ENCODE data around the gene RBBP8. TPM values are rescaled to one million over a fixed set of nuclear protein-coding genes. Genes with fewer than 3 reads are reported as not detected.
A peak's percentile ranks its signal among the peaks of the same experiment; 100 is the strongest.

Gene RBBP8
- total RNA-seq, 1 experiment from 2014 or later = 33.3 TPM

- ChIA-PET CTCF (interaction anchor here (1.2 to 1.4 kb wide), 3 partner anchors 11 to 77 kb away, joined by 5 read pairs; no protein-coding TSS in a partner anchor), POLR2A (interaction anchor here (1.3 to 1.5 kb wide), 3 partner anchors 17 to 24 kb away, joined by 4 to 7 read pairs (median 4); no protein-coding TSS in a partner anchor)
Measured at GRCh38 chr18:22933966-22934423, 867 bp downstream of the RBBP8 start.

GRCh38 chr18:22934789-22935188, 1.7 kb downstream of the RBBP8 start:
- Mint-ChIP-seq H3K27ac (no peak overlapping the region), H3K4me3 (peak overlapping the region; percentile 59), H3K9me3 (no peaks in the 10 kb centered on the region), H3K36me3 (peaks cover 26% of the 10 kb centered on the region), H3K4me1 (peaks cover 26% of the 10 kb centered on the region), H3K27me3 (ENCODE audit: low read depth) (peaks cover 6% of the 10 kb centered on the region; the same call in 1 of the 2 replicates)
- ChIA-PET CTCF (interaction anchor here (1.2 kb wide), 1 partner anchor 121 kb away, joined by 5 read pairs; no protein-coding TSS in a partner anchor), POLR2A (no interaction called here)
- no peak for ATAC-seq
- no peak for DNase-seq (ENCODE audit: low spot score)
- TF ChIP-seq, protein P1, sequence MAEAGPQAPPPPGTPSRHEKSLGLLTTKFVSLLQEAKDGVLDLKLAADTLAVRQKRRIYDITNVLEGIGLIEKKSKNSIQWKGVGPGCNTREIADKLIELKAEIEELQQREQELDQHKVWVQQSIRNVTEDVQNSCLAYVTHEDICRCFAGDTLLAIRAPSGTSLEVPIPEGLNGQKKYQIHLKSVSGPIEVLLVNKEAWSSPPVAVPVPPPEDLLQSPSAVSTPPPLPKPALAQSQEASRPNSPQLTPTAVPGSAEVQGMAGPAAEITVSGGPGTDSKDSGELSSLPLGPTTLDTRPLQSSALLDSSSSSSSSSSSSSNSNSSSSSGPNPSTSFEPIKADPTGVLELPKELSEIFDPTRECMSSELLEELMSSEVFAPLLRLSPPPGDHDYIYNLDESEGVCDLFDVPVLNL (CRISPR knock-in tag; IDR thresholded peaks at IDR 0.05; ENCODE audit: borderline replicate concordance, low read depth) = no peak
- TF ChIP-seq FOXP1 (CRISPR knock-in tag; IDR thresholded peaks at IDR 0.05; ENCODE audit: borderline replicate concordance) = no peak
- peak; percentile 91 for TF ChIP-seq HMGA2 (CRISPR knock-in tag; IDR thresholded peaks at IDR 0.05)

More at GRCh38 chr18:22933966-22934423, 867 bp downstream of the RBBP8 start:
- peaks cover 28% of the 10 kb centered on the region for H3K4me1 Mint-ChIP-seq
- 0 out of 2 replicates have a peak, but pooled peaks have one; percentile 2 for TF ChIP-seq MYBL2 (CRISPR knock-in tag; IDR thresholded peaks at IDR 0.05)
- TF ChIP-seq GABPB1 (CRISPR knock-in tag; IDR thresholded peaks at IDR 0.05) = no peak
- TF ChIP-seq ETV6 (CRISPR knock-in tag; IDR thresholded peaks at IDR 0.05) = peak; percentile 10; the same call in 1 of the 2 replicates
- TF ChIP-seq ATF1 (CRISPR knock-in tag; IDR thresholded peaks at IDR 0.05) = no peak
- TF ChIP-seq, protein P2, sequence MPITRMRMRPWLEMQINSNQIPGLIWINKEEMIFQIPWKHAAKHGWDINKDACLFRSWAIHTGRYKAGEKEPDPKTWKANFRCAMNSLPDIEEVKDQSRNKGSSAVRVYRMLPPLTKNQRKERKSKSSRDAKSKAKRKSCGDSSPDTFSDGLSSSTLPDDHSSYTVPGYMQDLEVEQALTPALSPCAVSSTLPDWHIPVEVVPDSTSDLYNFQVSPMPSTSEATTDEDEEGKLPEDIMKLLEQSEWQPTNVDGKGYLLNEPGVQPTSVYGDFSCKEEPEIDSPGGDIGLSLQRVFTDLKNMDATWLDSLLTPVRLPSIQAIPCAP (CRISPR knock-in tag; IDR thresholded peaks at IDR 0.05) = no peak
- TF ChIP-seq IRF2 (CRISPR knock-in tag; IDR thresholded peaks at IDR 0.05; ENCODE audit: borderline replicate concordance, low read depth) = no peak
- ATAC-seq = no peak
- no peak for DNase-seq (ENCODE audit: low spot score)
- H3K4me3 Mint-ChIP-seq = peak overlapping the region; percentile 79
- no peaks in the 10 kb centered on the region for H3K9me3 Mint-ChIP-seq
- H3K27me3 Mint-ChIP-seq (ENCODE audit: low read depth) = peaks cover 6% of the 10 kb centered on the region; the same call in 1 of the 2 replicates
- peaks cover 18% of the 10 kb centered on the region for H3K36me3 Mint-ChIP-seq
- H3K27ac Mint-ChIP-seq = peak overlapping the region; percentile 58

DNA sequence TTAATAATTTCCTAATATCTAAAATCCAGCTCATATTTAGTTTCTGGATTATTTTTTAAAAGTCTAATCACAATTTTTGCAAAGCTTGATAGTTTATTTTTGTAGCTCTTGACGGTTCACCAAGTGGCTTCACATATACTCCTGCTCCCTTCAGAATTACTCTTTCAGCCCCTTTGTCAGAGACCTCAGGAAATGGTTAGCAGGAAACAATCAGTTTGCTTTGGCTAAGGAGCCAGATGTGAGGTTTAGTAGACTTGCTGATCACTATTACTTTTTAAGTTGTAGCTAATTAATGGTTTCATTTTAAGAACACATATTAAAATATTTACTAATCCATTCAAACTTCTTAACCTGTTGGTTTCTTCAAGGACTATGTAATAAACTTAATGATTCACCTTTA, 2.3 kb downstream of the RBBP8 start:
- Mint-ChIP-seq H3K27me3 (ENCODE audit: low read depth) (peaks cover 6% of the 10 kb centered on the region; the same call in 1 of the 2 replicates), H3K27ac (no peak overlapping the region), H3K36me3 (peaks cover 29% of the 10 kb centered on the region), H3K4me1 (peaks cover 23% of the 10 kb centered on the region), H3K9me3 (no peaks in the 10 kb centered on the region), H3K4me3 (peak overlapping the region; percentile 47; the same call in 1 of the 2 replicates)
- TF ChIP-seq CREM (CRISPR knock-in tag; IDR thresholded peaks at IDR 0.05) (no peak), ATF1 (CRISPR knock-in tag; IDR thresholded peaks at IDR 0.05) (no peak), TEAD1 (CRISPR knock-in tag; IDR thresholded peaks at IDR 0.05) (no peak), JAZF1 (CRISPR knock-in tag; IDR thresholded peaks at IDR 0.05) (no peak), TP53 (CRISPR knock-in tag; IDR thresholded peaks at IDR 0.05) (no peak), TCF7 (CRISPR knock-in tag; IDR thresholded peaks at IDR 0.05; ENCODE audit: low read depth) (no peak), ZNF317 (CRISPR knock-in tag; IDR thresholded peaks at IDR 0.05; ENCODE audit: borderline replicate concordance, low read depth) (no peak), TEAD4 (CRISPR knock-in tag; IDR thresholded peaks at IDR 0.05) (no peak), ZBTB21 (CRISPR knock-in tag; IDR thresholded peaks at IDR 0.05; ENCODE audit: borderline replicate concordance) (no peak), OVOL2 (CRISPR knock-in tag; IDR thresholded peaks at IDR 0.05; ENCODE audit: borderline replicate concordance) (no peak), ZNF396 (CRISPR knock-in tag; IDR thresholded peaks at IDR 0.05; ENCODE audit: borderline replicate concordance) (no peak), GRHL2 (CRISPR knock-in tag; IDR thresholded peaks at IDR 0.05; ENCODE audit: insufficient replicate concordance, severe bottlenecking) (no peak)
- TF ChIP-seq, protein P3, sequence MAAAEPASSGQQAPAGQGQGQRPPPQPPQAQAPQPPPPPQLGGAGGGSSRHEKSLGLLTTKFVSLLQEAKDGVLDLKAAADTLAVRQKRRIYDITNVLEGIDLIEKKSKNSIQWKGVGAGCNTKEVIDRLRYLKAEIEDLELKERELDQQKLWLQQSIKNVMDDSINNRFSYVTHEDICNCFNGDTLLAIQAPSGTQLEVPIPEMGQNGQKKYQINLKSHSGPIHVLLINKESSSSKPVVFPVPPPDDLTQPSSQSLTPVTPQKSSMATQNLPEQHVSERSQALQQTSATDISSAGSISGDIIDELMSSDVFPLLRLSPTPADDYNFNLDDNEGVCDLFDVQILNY (CRISPR knock-in tag; IDR thresholded peaks at IDR 0.05) = no peak
- ATAC-seq (no peak), DNase-seq (ENCODE audit: low spot score) (no peak)
- ChIA-PET CTCF (interaction anchor here (1.2 kb wide), 1 partner anchor 121 kb away, joined by 5 read pairs; no protein-coding TSS in a partner anchor), POLR2A (interaction anchor here (0.6 kb wide), 1 partner anchor 297 kb away, joined by 3 read pairs; no protein-coding TSS in a partner anchor)
